Keratinocyte (primary cell): Measurements from ENCODE around the gene SH3D19.

Source experiments
- CTCF ChIP-seq, 3 experiments: IDR thresholded peaks in 1 of 3; conservative IDR thresholded peaks in 1 of 3; optimal IDR thresholded peaks in 1 of 3; 2 replicates in 2 of 3; 3 replicates in 1 of 3; pipeline versions ENCODE3 to v1.5.1; 2011; ENCODE audit warnings: low read length in 3 of 3, mild to moderate bottlenecking in 3 of 3, moderate library complexity in 2 of 3, control low read depth in 1 of 3, inconsistent platforms in 1 of 3; ENCODE audit not compliant: insufficient read depth in 2 of 3; ENCODE audit errors: extremely low read depth in 1 of 3
- EZH2 ChIP-seq: IDR thresholded peaks from one replicate; pipeline ENCODE4 v1.6.1; 2012; ENCODE audit warnings: inconsistent platforms, mild to moderate bottlenecking, low read length, moderate library complexity

- no peak for TF ChIP-seq CTCF (optimal IDR thresholded peaks at IDR 0.05 in 1 of 3, IDR thresholded peaks at IDR 0.05 in 1 of 3, conservative IDR thresholded peaks at IDR 0.05 in 1 of 3; ENCODE audit: extremely low read depth in 1 of 3, insufficient read depth in 2 of 3, low read length in 3 of 3)
- no peak for TF ChIP-seq EZH2
These were observed 178.4 kb downstream of the SH3D19 start for GRCh38 chr4:151147000-151147399.
